HG02610 (cell line): ENCODE measurements around the gene CALN1.
"Not testable (repeated sequence)": the region's sequence is repeated elsewhere in the genome, so short reads cannot be mapped to it uniquely, and the experiment has no call there.

Source experiments
- ATAC-seq: cut with Tn5 transposase; IDR thresholded peaks from one replicate; pipeline ENCODE4 v1.9.1; 2021; ENCODE audit warnings: mild to moderate bottlenecking, moderate library complexity; ENCODE audit not compliant: unreplicated experiment

The CALN1 gene

GRCh38 chr7:71766016-71766415 is 646.1 kb downstream of the CALN1 start:
- no peak for ATAC-seq

DNA sequence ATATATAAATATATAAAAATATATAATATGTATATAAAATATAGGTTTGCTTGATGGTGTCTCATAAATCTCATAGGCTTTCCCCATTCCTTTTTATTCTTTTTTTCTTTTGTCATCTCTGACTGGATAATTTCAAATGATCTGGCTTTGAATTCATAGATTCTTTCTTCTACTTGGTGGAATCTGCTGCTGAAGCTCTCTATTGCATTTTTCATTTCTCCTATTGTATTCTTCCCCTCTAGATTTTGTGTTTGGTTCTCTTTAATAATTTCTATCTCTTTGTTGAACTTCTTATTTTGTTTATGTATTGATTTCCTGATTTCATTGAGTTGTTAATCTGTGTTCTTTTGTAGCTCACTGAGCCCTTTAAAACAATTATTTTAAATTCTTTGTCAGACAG is 650.8 kb downstream of the CALN1 start:
- ATAC-seq: no peak

GRCh38 chr7:71754828-71755227 is 657.3 kb downstream of the CALN1 start:
- ATAC-seq: no peak

GRCh38 chr7:71753956-71754664 is 658.0 kb downstream of the CALN1 start:
- ATAC-seq: no peak

DNA sequence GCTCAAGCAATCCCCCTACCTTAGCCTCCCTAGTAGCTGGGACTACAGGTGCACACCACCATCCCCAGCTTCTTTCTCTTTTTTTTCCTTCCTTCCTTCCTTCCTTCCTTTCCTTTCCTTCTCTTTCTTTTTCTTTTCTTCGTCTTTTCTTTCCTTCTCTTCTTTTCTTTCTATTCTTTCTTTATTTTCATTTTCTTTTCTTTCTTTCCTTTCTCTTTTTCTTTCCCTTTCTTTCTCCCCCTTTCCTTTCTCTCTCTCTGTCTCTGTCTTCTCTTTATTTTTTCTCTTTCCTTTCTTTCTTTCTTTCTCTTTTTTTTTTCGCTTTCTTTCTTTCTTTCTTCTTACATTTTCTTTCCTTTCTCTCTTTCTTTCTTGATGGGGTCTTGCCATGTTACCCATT is 658.9 kb downstream of the CALN1 start:
- no peak for ATAC-seq

DNA sequence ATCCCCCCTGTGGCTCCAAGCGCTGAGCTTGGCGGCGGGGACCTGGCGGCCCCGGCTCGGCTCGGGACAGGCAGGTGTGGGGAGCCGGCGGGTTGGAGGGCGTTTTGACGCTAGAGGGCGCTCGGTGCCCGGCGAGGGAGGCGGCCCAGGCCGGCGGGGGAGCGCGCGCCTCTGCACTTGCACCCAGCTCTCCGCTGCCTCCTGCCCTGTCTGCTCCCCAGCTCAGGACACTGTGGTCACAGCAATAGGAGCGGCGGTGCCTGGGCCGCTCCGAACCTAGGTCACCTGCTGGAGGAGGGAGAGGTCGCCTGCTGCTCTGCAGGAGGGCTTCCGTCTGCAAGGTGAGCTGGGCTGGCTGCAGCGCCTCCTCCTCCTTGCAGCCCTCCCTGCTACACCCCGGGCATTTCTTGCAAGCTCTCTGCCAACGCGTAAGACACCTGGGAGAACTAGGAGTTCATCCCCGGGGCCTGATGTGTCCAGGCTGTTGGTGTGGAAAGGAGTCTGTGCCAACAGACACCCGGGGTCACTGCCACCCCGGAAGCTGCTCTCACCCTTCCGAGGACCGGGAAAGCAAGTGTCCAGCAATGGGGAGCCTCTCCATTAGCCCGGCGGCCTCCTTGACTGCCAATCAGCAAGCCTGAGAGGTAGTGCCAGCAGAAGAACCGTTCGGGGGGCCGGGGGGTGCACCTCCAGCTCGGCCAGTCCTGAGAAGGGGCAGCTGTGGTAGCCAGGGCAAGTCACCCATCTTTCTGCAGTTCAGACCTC is 659.8 kb downstream of the CALN1 start:
- ATAC-seq: no peak

DNA sequence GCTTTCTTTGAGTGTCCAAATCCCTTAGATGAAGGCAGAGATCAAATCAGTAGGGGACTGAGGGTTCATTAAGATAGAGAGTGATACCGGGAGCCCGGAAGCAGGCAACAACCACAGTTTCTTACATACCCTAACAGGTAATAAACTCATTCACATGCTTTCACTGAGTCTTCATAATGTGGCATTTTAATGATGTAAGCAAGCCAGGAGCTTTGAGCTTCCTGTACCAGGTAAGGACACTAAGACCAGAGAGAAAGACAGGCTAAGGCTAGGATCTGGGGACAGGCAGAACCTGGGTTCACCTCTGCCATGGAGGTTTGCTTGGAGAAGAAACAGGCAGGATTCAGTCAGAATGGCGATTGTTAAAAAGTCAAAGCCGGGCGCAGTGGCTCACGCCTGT is 661.8 kb downstream of the CALN1 start:
- no peak for ATAC-seq

DNA sequence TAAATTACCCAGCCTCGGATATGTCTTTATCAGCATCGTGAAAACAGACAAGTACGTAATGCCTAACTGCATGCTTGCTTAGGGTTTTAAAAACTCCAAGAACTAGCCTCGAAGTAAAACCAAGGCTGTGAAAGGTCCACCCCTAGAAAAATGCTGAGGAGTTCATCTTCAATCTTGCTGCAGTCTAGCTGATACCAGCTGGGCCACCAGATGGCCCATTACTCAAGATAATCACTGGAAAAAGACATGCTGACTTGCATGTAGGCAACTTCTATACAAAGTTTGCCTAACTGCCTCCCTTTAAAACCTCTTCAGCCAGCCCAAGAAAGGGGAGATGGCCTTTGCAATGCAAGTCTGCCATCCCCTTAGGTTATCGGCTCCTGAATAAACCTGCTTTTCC is 666.1 kb downstream of the CALN1 start:
- ATAC-seq: no peak

GRCh38 chr7:71740174-71740560 is 672.0 kb downstream of the CALN1 start:
- no peak for ATAC-seq

DNA sequence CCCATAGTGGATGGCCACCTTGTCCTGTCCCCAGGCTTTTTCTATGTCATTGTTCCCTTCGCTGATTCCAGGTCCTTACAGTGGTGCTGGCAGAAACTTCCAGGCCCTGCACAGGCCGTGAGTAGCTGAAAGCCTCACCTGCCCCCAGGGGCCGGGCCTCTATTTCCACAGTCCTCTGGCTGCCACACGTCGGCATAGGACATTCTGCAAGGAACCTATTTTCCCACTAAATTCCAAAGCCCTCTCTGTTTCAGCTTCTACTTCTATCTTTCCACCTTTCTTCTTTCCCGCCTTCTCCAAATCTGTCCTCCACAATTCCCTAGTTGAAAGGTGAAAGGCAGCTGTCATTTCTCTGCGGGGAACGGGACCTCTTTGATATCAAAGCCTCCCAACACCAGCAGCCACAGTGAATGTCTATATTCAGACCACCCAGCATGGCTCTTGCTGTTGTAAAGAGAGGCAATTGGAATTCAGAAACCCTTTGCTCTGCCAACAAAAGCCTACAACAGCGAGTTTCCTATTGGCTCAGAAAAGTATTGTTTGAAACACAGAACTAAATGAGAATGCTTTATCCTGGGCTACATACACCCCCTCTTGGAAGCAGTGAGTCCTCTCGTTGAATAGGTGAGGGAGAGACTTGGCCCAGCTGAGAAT is 672.5 kb downstream of the CALN1 start:
- ATAC-seq: no peak

- not testable (repeated sequence) for ATAC-seq
These were observed 674.1 kb downstream of the CALN1 start for GRCh38 chr7:71737931-71738540.

DNA sequence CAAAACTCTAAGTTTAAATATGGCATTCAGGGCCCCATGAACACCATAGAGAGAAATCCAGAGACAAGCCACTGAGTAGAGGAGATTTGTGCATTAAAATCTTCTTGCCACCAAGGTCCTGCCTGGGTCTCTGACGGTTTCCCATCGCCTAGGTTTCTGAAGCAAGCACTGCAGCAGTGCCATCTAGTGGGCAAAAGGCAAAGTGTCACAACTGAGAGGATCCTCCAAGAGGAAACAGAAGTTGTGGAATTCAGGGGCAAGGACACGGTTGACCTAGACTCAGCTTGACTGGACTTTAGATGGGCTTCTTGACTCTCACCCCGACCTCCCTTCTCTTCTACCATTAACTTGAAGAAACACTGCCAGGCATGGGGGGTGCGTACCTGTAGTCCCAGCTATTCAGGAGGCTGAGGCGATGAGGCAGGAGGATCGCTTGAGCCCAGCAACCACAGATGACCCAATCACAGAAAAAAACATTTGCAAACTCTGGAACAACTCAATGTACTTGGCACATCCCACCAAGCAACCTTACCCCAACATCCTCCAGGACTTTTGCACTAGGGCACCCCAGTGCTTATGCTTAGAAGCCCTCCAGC is 676.1 kb downstream of the CALN1 start:
- ATAC-seq: no peak

DNA sequence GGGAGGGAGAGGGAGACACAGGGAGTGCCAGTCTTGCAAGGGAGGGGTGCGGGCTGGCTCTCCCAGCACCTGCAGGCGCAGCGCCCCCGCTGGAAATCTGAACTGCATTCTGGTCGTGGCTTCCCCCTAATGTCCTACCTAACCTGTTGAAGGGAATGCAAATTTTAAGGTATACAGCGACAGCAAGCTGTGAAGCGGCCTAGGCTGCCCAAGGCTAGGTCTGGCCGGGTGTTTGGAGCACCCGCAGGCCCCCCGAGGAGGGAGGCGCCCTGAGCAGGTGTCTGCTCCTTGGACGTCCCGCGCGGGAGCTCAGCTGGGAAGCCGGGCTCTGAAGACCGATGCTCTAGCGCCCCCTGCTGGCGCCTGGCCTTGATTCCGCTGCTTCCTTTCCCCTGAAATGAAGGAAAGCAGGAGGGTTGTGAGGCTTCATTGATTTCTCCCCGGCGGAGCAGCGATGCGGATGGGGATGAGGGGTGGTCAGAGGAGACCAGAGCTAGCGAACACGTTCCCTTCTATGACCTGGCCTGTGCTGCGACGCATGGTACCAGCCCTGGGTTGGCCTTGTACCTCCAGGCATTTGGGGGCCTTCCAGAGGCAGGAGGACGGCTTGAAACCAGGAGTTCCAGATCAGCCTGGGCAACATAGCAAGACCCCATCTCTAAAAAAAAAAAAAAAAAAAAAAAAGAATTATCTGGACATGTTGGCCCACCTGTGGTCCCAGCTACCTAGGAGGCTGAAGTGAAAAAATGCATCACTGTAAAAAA is 678.8 kb downstream of the CALN1 start:
- no peak for ATAC-seq

- ATAC-seq: no peak
These were observed 680.4 kb downstream of the CALN1 start for GRCh38 chr7:71731740-71732139.
